ENCODE results near the gene FEN1. TPM values are rescaled to one million over a fixed set of nuclear protein-coding genes. Genes with fewer than 3 reads are reported as not detected.

The FEN1 gene
- total RNA-seq, 1 experiment from 2014 or later, result 21.5 TPM

- ChIA-PET CTCF (interaction anchor here (0.7 to 1.1 kb wide), 2 partner anchors 43 to 244 kb away, joined by 3 read pairs; no protein-coding TSS in a partner anchor), POLR2A (no interaction called here)
- H3K4me3 Mint-ChIP-seq (ENCODE audit: unreplicated experiment), result no peak overlapping the region
- DNase-seq (ENCODE audit: unreplicated experiment), result no peak
- intact Hi-C loops (cut with micrococcal nuclease), result no loop called here
- H3K36me3 Mint-ChIP-seq (ENCODE audit: insufficient read depth, unreplicated experiment), result no peaks in the 10 kb centered on the region
- TF ChIP-seq, protein P1, sequence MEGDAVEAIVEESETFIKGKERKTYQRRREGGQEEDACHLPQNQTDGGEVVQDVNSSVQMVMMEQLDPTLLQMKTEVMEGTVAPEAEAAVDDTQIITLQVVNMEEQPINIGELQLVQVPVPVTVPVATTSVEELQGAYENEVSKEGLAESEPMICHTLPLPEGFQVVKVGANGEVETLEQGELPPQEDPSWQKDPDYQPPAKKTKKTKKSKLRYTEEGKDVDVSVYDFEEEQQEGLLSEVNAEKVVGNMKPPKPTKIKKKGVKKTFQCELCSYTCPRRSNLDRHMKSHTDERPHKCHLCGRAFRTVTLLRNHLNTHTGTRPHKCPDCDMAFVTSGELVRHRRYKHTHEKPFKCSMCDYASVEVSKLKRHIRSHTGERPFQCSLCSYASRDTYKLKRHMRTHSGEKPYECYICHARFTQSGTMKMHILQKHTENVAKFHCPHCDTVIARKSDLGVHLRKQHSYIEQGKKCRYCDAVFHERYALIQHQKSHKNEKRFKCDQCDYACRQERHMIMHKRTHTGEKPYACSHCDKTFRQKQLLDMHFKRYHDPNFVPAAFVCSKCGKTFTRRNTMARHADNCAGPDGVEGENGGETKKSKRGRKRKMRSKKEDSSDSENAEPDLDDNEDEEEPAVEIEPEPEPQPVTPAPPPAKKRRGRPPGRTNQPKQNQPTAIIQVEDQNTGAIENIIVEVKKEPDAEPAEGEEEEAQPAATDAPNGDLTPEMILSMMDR (IDR thresholded peaks at IDR 0.05; ENCODE audit: unreplicated experiment), result no peak
- no peaks in the 10 kb centered on the region for H3K4me1 Mint-ChIP-seq (ENCODE audit: insufficient read depth, unreplicated experiment)
- H3K27ac Mint-ChIP-seq (ENCODE audit: low read depth, unreplicated experiment), result no peak overlapping the region
- H3K27me3 Mint-ChIP-seq (ENCODE audit: insufficient read depth, unreplicated experiment), result no peaks in the 10 kb centered on the region
- no peaks in the 10 kb centered on the region for H3K9me3 Mint-ChIP-seq (ENCODE audit: unreplicated experiment)
- no TSS peak for BruUV-seq (replicated peaks)
Measured at GRCh38 chr11:61838501-61838900, 45.8 kb downstream of the FEN1 start.

DNA sequence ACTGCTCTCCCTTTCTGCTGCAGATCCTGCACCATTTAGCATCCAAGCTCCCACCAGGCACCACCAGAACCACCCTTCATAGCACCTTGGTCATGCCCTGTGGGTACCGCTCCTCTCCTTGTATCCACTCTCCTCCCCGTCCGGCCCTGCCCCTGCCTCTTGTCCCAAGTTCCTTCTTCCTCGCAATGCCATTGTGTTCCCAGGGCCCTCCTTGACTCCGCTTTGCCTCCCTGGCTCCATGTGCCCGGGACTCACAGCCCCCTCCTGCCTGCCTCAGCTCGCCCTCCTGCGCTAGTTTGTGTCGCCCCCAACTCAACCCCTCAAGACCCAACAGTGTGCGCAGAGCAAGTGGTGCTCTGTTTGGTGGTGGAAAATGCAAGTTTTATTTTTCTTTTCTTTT is 46.2 kb downstream of the FEN1 start:
- ChIA-PET POLR2A (no interaction called here), CTCF (interaction anchor here (0.7 to 1.1 kb wide), 2 partner anchors 43 to 243 kb away, joined by 3 read pairs; no protein-coding TSS in a partner anchor)
- Mint-ChIP-seq H3K4me3 (ENCODE audit: unreplicated experiment) (no peak overlapping the region), H3K27ac (ENCODE audit: low read depth, unreplicated experiment) (no peak overlapping the region), H3K36me3 (ENCODE audit: insufficient read depth, unreplicated experiment) (no peaks in the 10 kb centered on the region), H3K27me3 (ENCODE audit: insufficient read depth, unreplicated experiment) (no peaks in the 10 kb centered on the region), H3K4me1 (ENCODE audit: insufficient read depth, unreplicated experiment) (no peaks in the 10 kb centered on the region), H3K9me3 (ENCODE audit: unreplicated experiment) (no peaks in the 10 kb centered on the region)
- DNase-seq (ENCODE audit: unreplicated experiment), result no peak
- TF ChIP-seq, protein P1 (IDR thresholded peaks at IDR 0.05; ENCODE audit: unreplicated experiment), result no peak
- BruUV-seq (replicated peaks), result no TSS peak
- intact Hi-C loops (cut with micrococcal nuclease), result no loop called here

DNA sequence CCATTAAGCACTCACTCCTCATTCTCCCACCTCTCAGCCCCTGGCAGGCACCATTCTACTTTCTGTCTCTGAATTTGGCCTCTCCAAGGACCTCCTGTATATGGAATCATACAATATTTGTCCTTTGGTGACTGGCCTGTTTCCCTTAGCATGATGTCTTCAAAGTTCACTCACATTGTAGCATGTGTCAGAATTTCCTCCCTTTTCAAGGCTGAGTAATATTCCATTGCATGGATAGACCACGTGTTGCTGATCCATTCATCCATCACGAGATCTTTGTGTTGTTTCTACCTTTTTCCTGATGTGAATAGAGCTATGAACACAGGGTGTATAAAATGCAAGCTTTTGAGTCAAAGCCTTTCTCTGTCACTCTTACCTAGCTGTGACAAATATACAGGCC is 47.0 kb downstream of the FEN1 start:
- H3K4me3 Mint-ChIP-seq (ENCODE audit: unreplicated experiment), result no peak overlapping the region
- no peaks in the 10 kb centered on the region for H3K27me3 Mint-ChIP-seq (ENCODE audit: insufficient read depth, unreplicated experiment)
- no TSS peak for BruUV-seq (replicated peaks)
- no peaks in the 10 kb centered on the region for H3K4me1 Mint-ChIP-seq (ENCODE audit: insufficient read depth, unreplicated experiment)
- CTCF ChIA-PET, result interaction anchor here (0.8 kb wide), 1 partner anchor 42 kb away, joined by 3 read pairs; no protein-coding TSS in a partner anchor
- no peaks in the 10 kb centered on the region for H3K36me3 Mint-ChIP-seq (ENCODE audit: insufficient read depth, unreplicated experiment)
- no peak overlapping the region for H3K27ac Mint-ChIP-seq (ENCODE audit: low read depth, unreplicated experiment)
- no peak for DNase-seq (ENCODE audit: unreplicated experiment)
- POLR2A ChIA-PET, result interaction anchor here (1.0 kb wide), 1 partner anchor 10 kb away, joined by 3 read pairs; no protein-coding TSS in a partner anchor
- TF ChIP-seq, protein P1 (IDR thresholded peaks at IDR 0.05; ENCODE audit: unreplicated experiment), result no peak
- intact Hi-C loops (cut with micrococcal nuclease), result no loop called here
- no peaks in the 10 kb centered on the region for H3K9me3 Mint-ChIP-seq (ENCODE audit: unreplicated experiment)

DNA sequence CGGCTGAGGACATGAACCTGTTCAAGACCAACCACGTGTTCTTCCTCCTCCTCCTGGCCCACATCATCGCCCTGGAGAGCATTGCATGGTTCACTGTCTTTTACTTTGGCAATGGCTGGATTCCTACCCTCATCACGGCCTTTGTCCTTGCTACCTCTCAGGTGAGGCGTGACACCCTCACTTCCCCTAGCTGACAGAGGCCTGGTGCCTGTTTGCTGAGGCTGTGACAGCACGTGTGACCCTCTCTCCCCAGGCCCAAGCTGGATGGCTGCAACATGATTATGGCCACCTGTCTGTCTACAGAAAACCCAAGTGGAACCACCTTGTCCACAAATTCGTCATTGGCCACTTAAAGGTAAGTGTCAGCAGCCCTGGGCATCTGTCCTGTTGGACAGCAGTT is 47.7 kb downstream of the FEN1 start:
- no peak overlapping the region for H3K27ac Mint-ChIP-seq (ENCODE audit: low read depth, unreplicated experiment)
- intact Hi-C loops (cut with micrococcal nuclease), result no loop called here
- no TSS peak for BruUV-seq (replicated peaks)
- ChIA-PET CTCF (interaction anchor here (0.6 to 1.0 kb wide), 5 partner anchors 29 to 398 kb away, joined by 3 to 4 read pairs (median 3); no protein-coding TSS in a partner anchor), POLR2A (interaction anchor here (1.0 kb wide), 1 partner anchor 9 kb away, joined by 3 read pairs; no protein-coding TSS in a partner anchor)
- H3K4me1 Mint-ChIP-seq (ENCODE audit: insufficient read depth, unreplicated experiment), result no peaks in the 10 kb centered on the region
- H3K4me3 Mint-ChIP-seq (ENCODE audit: unreplicated experiment), result no peak overlapping the region
- TF ChIP-seq, protein P1 (IDR thresholded peaks at IDR 0.05; ENCODE audit: unreplicated experiment), result no peak
- DNase-seq (ENCODE audit: unreplicated experiment), result no peak
- no peaks in the 10 kb centered on the region for H3K9me3 Mint-ChIP-seq (ENCODE audit: unreplicated experiment)
- no peaks in the 10 kb centered on the region for H3K36me3 Mint-ChIP-seq (ENCODE audit: insufficient read depth, unreplicated experiment)
- no peaks in the 10 kb centered on the region for H3K27me3 Mint-ChIP-seq (ENCODE audit: insufficient read depth, unreplicated experiment)

All from MCF 10A (cell line).